GM21381 (cell line): ENCODE results near the gene ARHGEF35.
A peak's percentile ranks its signal among the peaks of the same experiment; 100 is the strongest.
"Not testable (repeated sequence)": the region's sequence is repeated elsewhere in the genome, so short reads cannot be mapped to it uniquely, and the experiment has no call there.

Experiments
- ATAC-seq: cut with Tn5 transposase; IDR thresholded peaks from one replicate; pipeline ENCODE4 v1.9.1; 2021; ENCODE audit warnings: mild to moderate bottlenecking, moderate library complexity; ENCODE audit not compliant: unreplicated experiment

The ARHGEF35 gene

DNA sequence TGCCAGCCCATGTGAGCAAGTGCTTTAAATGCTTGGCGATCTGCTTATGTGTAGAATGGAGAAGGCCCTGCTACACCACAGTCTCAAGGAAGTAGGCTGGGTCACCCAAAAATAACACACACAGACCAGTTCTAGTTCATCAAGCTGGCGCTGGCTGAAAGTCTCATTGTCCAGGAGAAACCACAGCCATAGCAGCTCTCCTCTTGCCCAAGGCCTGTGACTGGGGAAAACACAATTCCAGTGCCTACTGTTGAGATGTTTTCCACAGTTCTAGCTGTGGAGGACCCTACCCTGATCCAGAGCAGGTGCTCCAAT is 16.5 kb downstream of the ARHGEF35 start:
- not testable (repeated sequence) for ATAC-seq

GRCh38 chr7:144178380-144179164 is 17.1 kb downstream of the ARHGEF35 start:
- ATAC-seq, result peak; percentile 95

GRCh38 chr7:144174613-144175012 is 21.0 kb downstream of the ARHGEF35 start:
- no peak for ATAC-seq

DNA sequence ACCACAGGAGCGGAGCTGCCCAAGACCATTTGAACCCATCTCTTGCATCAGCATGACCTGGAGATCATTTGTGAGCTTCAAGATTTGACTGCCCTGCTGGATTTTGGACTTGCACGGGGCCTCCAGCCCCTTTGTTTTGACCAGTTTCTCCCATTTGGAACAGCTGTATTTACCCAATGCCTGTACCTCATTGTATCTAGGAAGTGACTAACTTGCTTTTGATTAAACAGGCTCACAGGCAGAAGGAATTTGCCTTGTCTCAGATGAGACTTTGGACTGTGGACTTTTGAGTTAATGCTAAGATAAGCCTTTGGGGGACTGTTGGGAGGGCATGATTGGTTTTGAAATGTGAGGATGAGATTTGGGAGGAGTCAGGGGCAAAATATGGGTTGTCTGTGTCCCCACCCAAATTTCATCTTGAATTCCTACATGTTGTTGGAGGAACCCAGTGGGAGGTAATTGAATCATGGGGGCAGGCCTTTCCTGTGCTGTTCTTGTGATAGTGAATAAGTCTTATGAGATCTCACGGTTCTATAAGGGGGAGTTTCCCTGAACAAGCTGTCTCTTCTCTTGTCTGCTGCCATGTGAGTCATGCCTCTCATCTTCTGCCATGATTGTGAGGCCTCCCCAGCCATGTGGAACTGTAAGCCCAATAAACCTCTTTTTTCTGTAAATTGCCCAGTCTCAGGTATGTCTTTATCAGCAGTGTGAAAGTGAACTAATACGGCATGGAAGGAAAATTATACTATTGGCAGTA is 23.9 kb downstream of the ARHGEF35 start:
- ATAC-seq, result not testable (repeated sequence)

DNA sequence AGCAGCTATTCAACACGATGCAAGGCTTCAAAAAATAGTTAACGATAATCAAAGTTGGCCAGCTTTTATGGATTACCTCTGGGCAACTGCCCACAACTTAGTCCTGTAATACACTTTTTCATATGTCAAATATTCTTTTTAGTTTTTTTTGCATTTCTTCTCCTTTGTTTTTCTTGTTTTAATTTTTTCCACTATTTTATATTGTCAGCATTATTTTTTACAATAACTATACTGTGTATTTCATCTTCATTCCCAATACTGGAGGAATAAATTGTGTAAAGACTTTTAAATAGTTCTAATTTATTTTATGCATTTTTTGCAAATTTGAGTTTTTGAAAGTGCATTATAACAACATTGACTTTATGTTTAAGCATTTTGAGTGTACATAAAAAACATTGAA is 30.8 kb downstream of the ARHGEF35 start:
- ATAC-seq, result no peak

GRCh38 chr7:144158861-144159260 is 36.8 kb downstream of the ARHGEF35 start:
- no peak for ATAC-seq

- no peak for ATAC-seq
Observed at GRCh38 chr7:144148224-144148827, 47.3 kb downstream of the ARHGEF35 start.

GRCh38 chr7:144144426-144144825 is 51.2 kb downstream of the ARHGEF35 start:
- no peak for ATAC-seq

DNA sequence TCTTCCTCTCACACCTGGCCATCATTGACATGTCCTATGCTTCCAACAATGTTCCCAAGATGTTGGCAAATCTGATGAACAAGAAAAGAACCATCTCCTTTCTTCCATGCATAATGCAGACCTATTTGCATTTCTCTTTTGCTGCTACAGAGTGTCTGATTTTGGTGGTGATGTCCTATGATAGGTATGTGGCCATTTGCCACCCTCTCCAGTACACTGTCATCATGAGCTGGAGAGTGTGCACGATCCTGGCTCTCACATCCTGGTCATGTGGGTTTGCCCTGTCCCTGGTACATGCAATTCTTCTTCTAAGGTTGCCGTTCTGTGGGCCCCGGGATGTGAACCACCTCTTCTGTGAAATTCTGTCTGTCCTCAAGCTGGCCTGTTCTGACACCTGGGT is 53.4 kb downstream of the ARHGEF35 start:
- no peak for ATAC-seq

DNA sequence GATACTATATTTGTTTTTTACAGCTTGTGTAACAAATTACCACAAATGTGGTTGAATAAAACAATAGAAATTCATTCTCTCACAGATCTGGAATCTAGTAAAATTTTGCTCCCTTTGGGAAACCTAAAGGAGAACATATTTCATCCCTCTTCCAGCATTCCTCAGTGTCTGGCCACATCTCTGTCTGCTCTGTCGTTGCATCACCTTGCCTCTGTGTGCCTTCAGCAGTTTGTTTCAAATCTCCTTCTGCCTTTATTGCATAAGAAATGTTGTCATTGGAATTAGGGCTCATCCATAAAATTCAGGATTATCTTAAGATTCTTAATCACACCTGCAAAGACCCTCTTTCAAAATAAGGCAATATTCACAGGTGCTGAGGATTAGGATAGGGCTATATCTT is 58.1 kb downstream of the ARHGEF35 start:
- no peak for ATAC-seq
